ENCODE measurements around the gene DIPK1B.

Gene DIPK1B

DNA sequence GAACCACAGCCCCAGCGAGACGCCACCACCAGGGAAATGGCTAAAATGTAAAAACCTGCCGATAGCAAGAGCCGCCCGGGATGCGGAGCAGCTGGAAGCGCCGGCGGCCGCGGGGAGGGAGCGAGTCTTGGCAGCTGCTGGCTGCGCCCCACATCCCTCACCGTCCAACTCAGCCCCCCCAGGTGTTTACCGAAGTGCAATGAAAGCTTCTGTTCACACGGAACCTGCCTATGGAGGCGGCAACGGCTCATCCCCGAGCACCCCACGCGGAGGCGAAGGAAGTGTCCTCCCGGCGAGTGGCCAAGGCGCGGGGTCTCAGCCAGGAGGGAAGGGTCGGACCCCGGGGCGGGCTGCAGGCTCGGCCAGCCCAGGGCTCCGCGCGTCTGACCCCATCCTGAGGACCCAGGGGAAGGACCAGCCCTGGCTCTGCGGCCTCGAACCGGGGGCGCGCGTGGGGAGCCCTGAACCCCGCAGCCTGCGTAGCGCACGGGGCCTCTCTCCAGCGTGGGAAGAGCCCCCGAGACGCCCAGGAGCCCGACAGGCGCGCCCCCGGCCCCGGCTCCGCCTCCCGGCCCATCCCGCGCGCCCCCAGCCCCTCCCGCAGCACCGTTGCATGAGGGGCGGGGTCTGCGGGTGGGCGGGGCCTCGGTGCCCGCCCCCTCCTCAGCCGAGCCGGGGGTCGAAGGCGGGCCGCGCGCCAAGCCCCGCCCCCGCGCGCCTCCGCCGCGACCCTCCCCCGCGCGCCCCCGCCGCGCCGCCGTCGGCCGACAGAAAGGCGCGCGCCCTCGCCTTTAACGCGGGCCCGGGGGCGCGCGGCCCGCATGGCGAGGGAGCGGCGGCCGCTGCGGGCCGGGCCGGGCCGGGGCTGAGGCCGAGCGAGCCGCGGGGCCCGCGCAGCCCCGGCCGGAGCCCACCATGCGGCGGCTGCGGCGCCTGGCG, at the start of gene DIPK1B:
DIPK1B (plus strand) TSS at position 822 of the 939 bp plus-strand sequence; CDS start at position 916, 94 bp downstream.
- TF ChIP-seq, protein P1, sequence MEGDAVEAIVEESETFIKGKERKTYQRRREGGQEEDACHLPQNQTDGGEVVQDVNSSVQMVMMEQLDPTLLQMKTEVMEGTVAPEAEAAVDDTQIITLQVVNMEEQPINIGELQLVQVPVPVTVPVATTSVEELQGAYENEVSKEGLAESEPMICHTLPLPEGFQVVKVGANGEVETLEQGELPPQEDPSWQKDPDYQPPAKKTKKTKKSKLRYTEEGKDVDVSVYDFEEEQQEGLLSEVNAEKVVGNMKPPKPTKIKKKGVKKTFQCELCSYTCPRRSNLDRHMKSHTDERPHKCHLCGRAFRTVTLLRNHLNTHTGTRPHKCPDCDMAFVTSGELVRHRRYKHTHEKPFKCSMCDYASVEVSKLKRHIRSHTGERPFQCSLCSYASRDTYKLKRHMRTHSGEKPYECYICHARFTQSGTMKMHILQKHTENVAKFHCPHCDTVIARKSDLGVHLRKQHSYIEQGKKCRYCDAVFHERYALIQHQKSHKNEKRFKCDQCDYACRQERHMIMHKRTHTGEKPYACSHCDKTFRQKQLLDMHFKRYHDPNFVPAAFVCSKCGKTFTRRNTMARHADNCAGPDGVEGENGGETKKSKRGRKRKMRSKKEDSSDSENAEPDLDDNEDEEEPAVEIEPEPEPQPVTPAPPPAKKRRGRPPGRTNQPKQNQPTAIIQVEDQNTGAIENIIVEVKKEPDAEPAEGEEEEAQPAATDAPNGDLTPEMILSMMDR (IDR thresholded peaks at IDR 0.05; ENCODE audit: borderline replicate concordance, insufficient read depth, low read depth, low read length) = no peak
- no peak within 1 kb of the TSS for H3K4me3 ChIP-seq (ENCODE audit: low read depth, low read length)

DNA sequence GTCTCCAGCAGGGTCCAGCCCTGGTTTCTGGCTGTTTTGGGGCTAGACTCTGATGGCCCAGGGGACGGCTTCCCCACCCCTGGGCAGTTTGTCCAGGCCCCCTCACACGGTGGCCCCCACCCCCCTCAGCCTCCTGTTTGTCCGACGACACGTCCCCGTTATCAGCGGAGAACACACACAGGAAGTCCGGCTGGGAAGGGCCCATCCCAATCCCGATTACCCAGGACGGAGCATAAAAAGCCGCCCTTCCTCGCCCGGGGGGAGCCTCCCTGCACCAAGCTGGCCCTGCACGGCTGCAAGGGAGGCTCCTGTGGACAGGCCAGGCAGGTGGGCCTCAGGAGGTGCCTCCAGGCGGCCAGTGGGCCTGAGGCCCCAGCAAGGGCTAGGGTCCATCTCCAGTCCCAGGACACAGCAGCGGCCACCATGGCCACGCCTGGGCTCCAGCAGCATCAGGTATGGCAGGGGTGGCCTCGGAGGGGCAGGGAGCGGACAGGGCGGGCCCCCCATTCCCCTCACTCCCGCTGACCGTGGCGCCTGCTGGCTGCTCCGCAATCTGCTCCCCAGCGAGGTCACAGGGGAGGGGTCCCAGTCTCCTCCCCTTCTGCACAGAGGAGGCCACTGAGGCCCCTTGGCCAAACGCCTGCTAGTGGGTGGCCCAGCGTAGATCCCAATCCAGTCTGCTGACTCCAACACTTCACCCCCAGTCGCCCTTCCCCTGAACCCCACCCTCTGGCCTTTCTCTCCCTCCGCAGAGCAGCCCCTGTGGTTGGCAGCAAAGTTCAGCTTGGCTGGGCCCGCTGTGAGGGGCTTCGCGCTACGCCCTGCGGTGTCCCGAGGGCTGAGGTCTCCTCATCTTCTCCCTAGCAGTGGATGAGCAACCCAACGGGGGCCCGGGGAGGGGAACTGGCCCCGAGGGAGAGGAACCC, 49.5 kb upstream of the DIPK1B start, which contains the start of gene EGFL7:
EGFL7 (plus strand) TSS at position 261 of the 926 bp plus-strand sequence. CDS start 5,367 bp downstream, outside the sequence.
- TF ChIP-seq, protein P1 (IDR thresholded peaks at IDR 0.05; ENCODE audit: borderline replicate concordance, insufficient read depth, low read depth, low read length) = no peak
- H3K4me3 ChIP-seq (ENCODE audit: low read depth, low read length) = no peak within 1 kb of the TSS

DNA sequence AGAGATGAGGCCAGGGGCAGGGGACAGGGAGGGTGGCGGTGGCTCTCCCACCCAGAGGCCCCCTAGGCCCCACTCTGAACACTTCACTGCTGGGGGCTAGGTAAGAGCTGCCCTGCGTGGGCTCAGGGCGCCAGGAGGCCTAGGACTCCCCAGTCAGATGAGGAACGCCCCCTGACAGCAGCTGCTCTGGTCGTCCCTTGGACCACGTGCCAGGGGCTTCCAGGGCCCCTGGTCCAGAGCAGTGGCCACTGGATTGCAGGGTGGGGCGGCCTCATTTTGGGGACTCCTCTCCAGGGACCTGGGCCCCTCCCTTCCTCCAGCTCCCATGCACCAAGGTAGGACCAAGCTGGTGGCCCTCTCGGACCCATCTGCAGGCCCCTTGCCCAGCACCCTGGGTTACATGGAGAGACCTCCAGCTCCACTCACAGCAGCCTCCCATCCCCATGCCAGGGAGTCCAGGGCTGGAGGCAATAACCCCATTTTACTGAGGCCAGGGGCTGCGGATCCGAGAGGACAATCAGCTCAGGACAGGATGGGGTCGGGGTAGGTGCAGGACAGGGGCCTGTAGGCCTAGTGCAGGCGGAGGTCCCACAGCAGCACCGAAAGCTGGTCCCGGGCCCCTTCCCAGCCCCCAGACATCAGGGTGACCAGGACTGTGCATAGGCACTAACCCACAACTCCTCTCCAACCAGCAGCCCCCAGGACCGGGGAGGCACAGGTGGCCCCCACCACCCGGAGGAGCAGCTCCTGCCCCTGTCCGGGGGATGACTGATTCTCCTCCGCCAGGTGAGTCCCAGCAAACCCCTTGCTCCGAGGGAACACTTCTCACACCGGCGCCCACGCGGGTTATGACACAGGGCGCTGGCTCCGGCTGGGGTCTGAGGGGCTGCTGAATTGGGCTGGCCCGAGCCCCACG, 48.1 kb upstream of the DIPK1B start:
- no peak overlapping the region for H3K4me3 ChIP-seq (ENCODE audit: low read depth, low read length)
- TF ChIP-seq, protein P1 (IDR thresholded peaks at IDR 0.05; ENCODE audit: borderline replicate concordance, insufficient read depth, low read depth, low read length) = no peak

DNA sequence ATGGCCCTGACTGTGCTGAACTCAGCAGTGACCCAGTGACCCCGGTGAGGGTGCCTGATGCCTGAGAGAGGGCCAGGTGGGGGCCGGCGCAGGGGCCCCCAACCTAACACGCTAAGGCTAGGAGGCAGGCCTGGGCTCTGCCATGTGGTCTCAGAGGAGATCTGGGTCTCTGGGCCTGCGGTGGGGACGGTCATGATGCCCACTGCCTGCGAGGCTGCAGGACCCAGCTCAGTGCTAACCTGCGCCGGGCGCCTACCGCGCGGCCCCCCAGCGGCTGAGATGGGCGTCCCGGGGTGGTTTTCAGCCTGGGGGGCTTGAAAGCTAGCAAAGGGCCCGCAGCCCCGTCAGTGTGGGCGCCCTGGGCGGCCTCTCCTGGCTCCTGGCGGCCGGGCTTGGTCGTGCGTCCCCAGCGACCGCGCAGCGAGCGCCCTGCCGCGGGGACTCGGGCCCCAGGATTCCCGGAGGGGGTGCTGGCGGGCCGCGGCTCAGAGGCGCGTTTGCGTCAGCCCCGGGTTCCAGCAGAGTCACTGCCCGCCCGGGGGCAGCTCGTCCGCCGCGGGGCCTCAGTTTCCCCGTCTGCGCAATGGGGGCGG, 47.2 kb upstream of the DIPK1B start:
- TF ChIP-seq, protein P1 (IDR thresholded peaks at IDR 0.05; ENCODE audit: borderline replicate concordance, insufficient read depth, low read depth, low read length) = 0 out of 2 replicates have a peak, but pooled peaks have one; percentile 21

DNA sequence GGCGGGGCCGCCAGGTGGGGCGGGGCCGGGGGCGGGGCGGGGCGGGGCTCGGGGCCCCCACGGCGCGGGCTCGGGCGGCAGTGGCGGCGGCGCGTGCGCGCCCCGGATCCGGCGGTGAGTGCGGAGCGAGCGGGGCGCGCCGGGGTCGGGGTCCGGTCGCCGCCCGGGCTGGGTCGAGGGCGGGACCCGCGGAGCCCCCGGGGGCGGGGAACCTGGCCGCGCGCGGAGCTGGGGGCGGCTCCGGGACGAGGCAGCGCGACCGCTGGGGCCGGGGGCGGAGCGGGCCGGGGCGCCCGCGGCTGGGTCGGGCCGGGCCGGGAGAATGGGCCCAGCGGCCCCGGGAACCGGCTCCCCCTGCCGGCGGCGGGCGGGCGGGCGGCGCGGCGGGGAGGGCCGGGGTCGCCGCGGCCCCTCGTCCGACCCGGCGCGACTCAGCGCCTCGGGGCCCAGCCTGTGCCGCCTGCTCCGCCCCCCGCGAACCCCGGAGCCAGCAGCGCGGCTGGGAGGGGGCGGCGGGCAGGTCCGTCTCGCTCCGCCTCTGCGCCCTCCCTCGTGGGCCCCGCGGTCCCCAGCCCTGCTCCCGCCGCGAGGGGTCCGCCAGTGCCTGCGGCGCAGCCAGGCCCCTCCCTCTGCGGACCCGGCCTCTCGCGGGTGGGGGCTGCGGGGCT, 46.5 kb upstream of the DIPK1B start:
- TF ChIP-seq, protein P1 (IDR thresholded peaks at IDR 0.05; ENCODE audit: borderline replicate concordance, insufficient read depth, low read depth, low read length) = 0 out of 2 replicates have a peak, but pooled peaks have one; percentile 9
- H3K4me3 ChIP-seq (ENCODE audit: low read depth, low read length) = no peak overlapping the region

More for the DNA sequence above, 47.2 kb upstream of the DIPK1B start:
- no peak overlapping the region for H3K4me3 ChIP-seq (ENCODE audit: low read depth, low read length)
